SU-DHL-6 (cell line): Measurements from ENCODE around the gene NTN3.

Source experiments
- H2AFZ ChIP-seq: fragments of 200-600 bp; sonication (generic); 2 replicates; pipeline ENCODE4 v1.6.1; 2014; ENCODE audit warnings: low read depth, mild to moderate bottlenecking, moderate library complexity, mixed read lengths, antibody characterized with exemption, low read length; ENCODE audit not compliant: severe bottlenecking
- H3F3A ChIP-seq: fragments of 200-600 bp; shearing (Covaris generic); 2 replicates; pipeline ENCODE4 v1.6.0; 2016; ENCODE audit warnings: antibody characterized with exemption, mild to moderate bottlenecking; ENCODE audit not compliant: insufficient read depth
- H3K27ac ChIP-seq: fragments of 200-600 bp; sonication (generic); 2 replicates; pipeline ENCODE4 v1.5.1; 2016; ENCODE audit warnings: low read depth, mild to moderate bottlenecking, low read length, moderate library complexity, mixed read lengths
- H3K27me3 ChIP-seq: fragments of 200-600 bp; sonication (generic), shearing (Covaris generic); 2 replicates; pipeline ENCODE4 v1.6.0; 2014; ENCODE audit warnings: mild to moderate bottlenecking, low read length
- H3K36me3 ChIP-seq: fragments of 200-600 bp; sonication (generic); 2 replicates; pipeline ENCODE4 v1.6.1; 2014; ENCODE audit warnings: mild to moderate bottlenecking, low read length, mixed read lengths
- H3K4me2 ChIP-seq: fragments of 300-600, 200-600 bp; shearing (Covaris generic), sonication (generic); 2 replicates; pipeline ENCODE4 v1.6.0; 2014; ENCODE audit warnings: low read length, low read depth, mild to moderate bottlenecking; ENCODE audit not compliant: poor library complexity, severe bottlenecking
- H3K4me3 ChIP-seq: fragments of 200-600 bp; sonication (generic); 2 replicates; pipeline ENCODE4 v1.5.1; 2014; ENCODE audit warnings: antibody characterized with exemption, low read length, mild to moderate bottlenecking, mixed read lengths; ENCODE audit not compliant: insufficient read depth, poor library complexity, severe bottlenecking
- H3K79me2 ChIP-seq: fragments of 200-600 bp; sonication (generic); 2 replicates; pipeline ENCODE4 v1.6.1; 2014; ENCODE audit warnings: mild to moderate bottlenecking, low read length, moderate library complexity; ENCODE audit not compliant: insufficient read depth
- H3K9ac ChIP-seq: fragments of 200-600 bp; sonication (generic); 2 replicates; pipeline ENCODE4 v1.7.0; 2014; ENCODE audit warnings: mild to moderate bottlenecking, low read length
- H3K9me2 ChIP-seq: fragments of 200-600 bp; sonication (generic); replicated peaks from 2 replicates; pipeline ENCODE4 v1.6.1; 2014; ENCODE audit warnings: low read length; ENCODE audit not compliant: insufficient read depth
- H3K9me3 ChIP-seq: fragments of 200-600 bp; sonication (generic); 2 replicates; pipeline ENCODE4 v1.6.1; 2014; ENCODE audit warnings: low read length, mixed read lengths; ENCODE audit not compliant: insufficient read depth
- H4K20me1 ChIP-seq: fragments of 200-600 bp; sonication (generic); 2 replicates; pipeline ENCODE4 v1.6.1; 2014; ENCODE audit warnings: low read depth, mild to moderate bottlenecking, antibody characterized with exemption, low read length, moderate library complexity, mixed read lengths
- CTCF ChIP-seq: fragments of 200-600 bp; sonication (generic); IDR thresholded peaks from one replicate; pipeline ENCODE4 v1.5.1; 2017; ENCODE audit warnings: antibody characterized with exemption, mild to moderate bottlenecking, low read length, moderate library complexity; ENCODE audit not compliant: insufficient read depth, poor library complexity, severe bottlenecking
- EZH2phosphoT487 ChIP-seq: fragments of 200-600 bp; sonication (generic), shearing (Covaris generic); conservative IDR thresholded peaks from 2 replicates; pipeline ENCODE4 v1.6.1; 2018; ENCODE audit warnings: mild to moderate bottlenecking, antibody characterized with exemption, low read length, moderate library complexity, mixed read lengths

Gene NTN3

GRCh38 chr16:2498531-2499253 is 27.6 kb downstream of the NTN3 start:
- Histone ChIP-seq H3K79me2 (no peaks in the 10 kb centered on the region), H4K20me1 (no peaks in the 10 kb centered on the region), H3F3A (peaks cover 2% of the 10 kb centered on the region; the same call in 1 of the 2 replicates), H3K4me3 (no peak overlapping the region), H3K27me3 (no peaks in the 10 kb centered on the region), H3K9me2 (no peaks in the 10 kb centered on the region), H2AFZ (no peak overlapping the region), H3K9me3 (no peaks in the 10 kb centered on the region), H3K27ac (no peak overlapping the region), H3K9ac (no peak overlapping the region), H3K4me2 (no peak overlapping the region), H3K36me3 (no peaks in the 10 kb centered on the region)
- TF ChIP-seq CTCF (no peak), EZH2phosphoT487 (no peak)

- H3K79me2 ChIP-seq = no peaks in the 10 kb centered on the region
- H4K20me1 ChIP-seq = no peaks in the 10 kb centered on the region
- H3K4me2 ChIP-seq = no peak overlapping the region
- no peak overlapping the region for H2AFZ ChIP-seq
- H3K4me3 ChIP-seq = no peak overlapping the region
- H3K27ac ChIP-seq = no peak overlapping the region
- H3K9me2 ChIP-seq = no peaks in the 10 kb centered on the region
- H3K9me3 ChIP-seq = no peaks in the 10 kb centered on the region
- TF ChIP-seq CTCF = no peak
- no peak for TF ChIP-seq EZH2phosphoT487
- no peak overlapping the region for H3K9ac ChIP-seq
- no peaks in the 10 kb centered on the region for H3K36me3 ChIP-seq
- H3F3A ChIP-seq = peaks cover 2% of the 10 kb centered on the region; the same call in 1 of the 2 replicates
- H3K27me3 ChIP-seq = no peaks in the 10 kb centered on the region
Observed at GRCh38 chr16:2499454-2499853, 28.4 kb downstream of the NTN3 start.

GRCh38 chr16:2499890-2500429 is 28.9 kb downstream of the NTN3 start:
- H3K36me3 ChIP-seq = no peaks in the 10 kb centered on the region
- no peaks in the 10 kb centered on the region for H3K79me2 ChIP-seq
- H3K27ac ChIP-seq = no peak overlapping the region

More at GRCh38 chr16:2499890-2500429, 28.9 kb downstream of the NTN3 start:
- Histone ChIP-seq H3K9me2 (no peaks in the 10 kb centered on the region), H2AFZ (no peak overlapping the region), H3K9me3 (no peaks in the 10 kb centered on the region), H3F3A (peaks cover 2% of the 10 kb centered on the region; the same call in 1 of the 2 replicates), H3K27me3 (no peaks in the 10 kb centered on the region), H3K4me3 (no peak overlapping the region), H4K20me1 (no peaks in the 10 kb centered on the region), H3K9ac (no peak overlapping the region), H3K4me2 (no peak overlapping the region)
- TF ChIP-seq CTCF (no peak), EZH2phosphoT487 (no peak)
